Measurements from ENCODE around the gene FBXW8.

The FBXW8 gene

GRCh38 chr12:117031843-117032592 lies 121.3 kb downstream of the FBXW8 start:
- no peak overlapping the region for H3K4me3 ChIP-seq (ENCODE audit: low read depth, low read length)
- no peak for TF ChIP-seq CTCF (IDR thresholded peaks at IDR 0.05; ENCODE audit: low read depth, low read length)

GRCh38 chr12:117032593-117033381 lies 122.0 kb downstream of the FBXW8 start:
- TF ChIP-seq CTCF (IDR thresholded peaks at IDR 0.05; ENCODE audit: low read depth, low read length), result no peak
- no peak overlapping the region for H3K4me3 ChIP-seq (ENCODE audit: low read depth, low read length)

- no peak overlapping the region for H3K4me3 ChIP-seq (ENCODE audit: low read depth, low read length)
- no peak for TF ChIP-seq CTCF (IDR thresholded peaks at IDR 0.05; ENCODE audit: low read depth, low read length)
Measured at GRCh38 chr12:117033382-117034221, 122.9 kb downstream of the FBXW8 start.

DNA sequence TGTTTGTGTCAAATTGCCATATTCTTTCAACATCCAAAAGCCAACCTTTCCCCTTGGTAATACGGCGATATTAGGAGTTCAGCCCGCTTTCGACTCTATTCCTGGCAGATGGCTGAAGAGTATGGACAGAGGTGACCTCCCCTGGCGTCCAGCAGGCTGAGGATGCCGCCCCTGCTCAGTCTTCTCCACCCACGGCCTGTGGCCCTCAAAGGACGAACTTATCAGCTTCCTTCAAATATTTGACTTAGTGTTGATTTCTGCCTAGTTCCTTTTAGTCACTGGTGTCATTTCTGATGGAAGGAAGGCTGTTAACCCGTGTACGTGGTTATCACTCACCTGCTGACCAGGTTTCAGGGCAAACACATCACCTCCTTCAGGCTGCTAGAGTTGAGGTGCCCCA lies 123.5 kb downstream of the FBXW8 start:
- H3K4me3 ChIP-seq (ENCODE audit: low read depth, low read length), result no peak overlapping the region
- no peak for TF ChIP-seq CTCF (IDR thresholded peaks at IDR 0.05; ENCODE audit: low read depth, low read length)

DNA sequence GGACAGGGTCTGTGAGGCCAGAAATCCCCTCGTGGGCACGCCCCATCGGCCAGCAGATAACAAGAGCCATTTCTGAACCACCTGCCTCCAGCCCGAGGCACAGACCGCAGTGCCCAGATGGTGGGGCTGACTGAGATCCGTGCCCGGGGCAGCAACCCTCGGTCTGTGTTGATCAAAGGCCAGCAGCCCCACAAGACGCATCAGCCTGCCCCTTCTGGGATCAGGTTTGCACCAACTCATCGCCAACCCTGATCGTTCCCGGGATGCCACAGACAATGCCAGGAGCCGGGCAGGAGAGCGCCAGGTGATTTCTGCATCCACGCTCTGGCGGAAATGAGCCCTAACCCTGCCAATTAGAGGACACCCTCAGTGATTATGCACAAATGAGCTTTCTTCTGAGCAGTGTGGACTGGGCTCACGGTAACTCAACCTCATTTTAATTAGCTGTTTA lies 124.0 kb downstream of the FBXW8 start:
- TF ChIP-seq CTCF (IDR thresholded peaks at IDR 0.05; ENCODE audit: low read depth, low read length), result no peak
- H3K4me3 ChIP-seq (ENCODE audit: low read depth, low read length), result no peak overlapping the region

DNA sequence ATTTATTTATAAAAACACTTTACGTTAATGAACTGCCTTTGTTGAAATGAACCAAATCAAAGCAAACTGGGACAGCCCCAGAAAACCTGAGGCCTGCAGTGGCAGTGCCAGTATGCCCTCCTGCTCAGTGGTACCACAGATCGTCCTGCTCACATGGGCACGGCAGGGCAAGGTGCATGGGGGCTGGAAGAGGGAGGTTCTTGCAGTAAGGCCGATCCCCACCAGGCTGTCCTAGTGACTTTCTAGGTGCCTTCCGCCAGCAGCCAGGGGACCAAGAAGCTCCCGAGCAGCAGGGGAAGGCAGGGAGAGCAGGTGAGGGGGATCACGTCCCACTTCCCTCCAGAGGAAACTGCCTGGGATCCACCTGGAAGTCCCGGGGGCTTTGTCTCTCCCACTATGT lies 124.5 kb downstream of the FBXW8 start:
- no peak for TF ChIP-seq CTCF (IDR thresholded peaks at IDR 0.05; ENCODE audit: low read depth, low read length)
- H3K4me3 ChIP-seq (ENCODE audit: low read depth, low read length), result no peak overlapping the region

Measured in WI38 (cell line).